Neutrophil (primary cell): ENCODE measurements around the gene KLHL30.

Source experiments
- H3K27ac ChIP-seq: fragments of 200-600 bp; sonication (generic); 2 replicates; pipeline ENCODE4 v1.5.1; 2016; ENCODE audit warnings: mild to moderate bottlenecking, moderate library complexity
- H3K27me3 ChIP-seq: fragments of 200-600 bp; sonication (generic); 2 replicates; pipeline ENCODE4 v1.6.0; 2016; ENCODE audit warnings: mild to moderate bottlenecking
- H3K36me3 ChIP-seq: fragments of 200-600 bp; sonication (generic); 2 replicates; pipeline ENCODE4 v1.5.1; 2017
- H3K4me1 ChIP-seq, 2 experiments: fragments of 200-600 bp in 1 of 2; sonication (generic) in 1 of 2; 1 replicate in 1 of 2; 2 replicates in 1 of 2; pipeline versions ENCODE4 v1.5.1 to v1.6.1; 2013 to 2016; ENCODE audit warnings: low read depth in 1 of 2, low read length in 1 of 2, mild to moderate bottlenecking in 1 of 2, moderate library complexity in 1 of 2; ENCODE audit not compliant: control insufficient read depth in 1 of 2, insufficient read depth in 1 of 2
- H3K4me3 ChIP-seq, 2 experiments: fragments of 200-600 bp in 1 of 2; sonication (generic) in 1 of 2; 1 replicate in 1 of 2; 2 replicates in 1 of 2; pipeline ENCODE4 v1.5.1; 2013 to 2016; ENCODE audit warnings: low read depth in 1 of 2, low read length in 1 of 2, mild to moderate bottlenecking in 1 of 2, moderate library complexity in 1 of 2
- H3K9me3 ChIP-seq: fragments of 200-600 bp; sonication (generic); 2 replicates; pipeline ENCODE4 v1.5.1; 2016
- CTCF ChIP-seq: fragments of 200-600 bp; sonication (generic); IDR thresholded peaks from 2 replicates; pipeline ENCODE4 v1.5.1; 2016; ENCODE audit warnings: antibody characterized with exemption

Gene KLHL30

GRCh38 chr2:238125127-238125885 is 13.2 kb upstream of the KLHL30 start:
- no peak for TF ChIP-seq CTCF
- Histone ChIP-seq H3K36me3 (no peaks in the 10 kb centered on the region), H3K4me1 (no peaks in the 10 kb centered on the region), H3K27ac (no peak overlapping the region), H3K9me3 (no peaks in the 10 kb centered on the region), H3K27me3 (peaks cover 17% of the 10 kb centered on the region), H3K4me3 (no peak overlapping the region)

- TF ChIP-seq CTCF, result no peak
- Histone ChIP-seq H3K27ac (no peak overlapping the region), H3K36me3 (no peaks in the 10 kb centered on the region), H3K27me3 (peaks cover 12% of the 10 kb centered on the region), H3K9me3 (no peaks in the 10 kb centered on the region), H3K4me1 (no peaks in the 10 kb centered on the region), H3K4me3 (no peak overlapping the region)
Measured at GRCh38 chr2:238126338-238126737, 12.1 kb upstream of the KLHL30 start.

- no peaks in the 10 kb centered on the region for H3K9me3 ChIP-seq
- no peaks in the 10 kb centered on the region for H3K36me3 ChIP-seq
- no peak overlapping the region for H3K27ac ChIP-seq
- no peak for TF ChIP-seq CTCF
- peaks cover 12% of the 10 kb centered on the region for H3K27me3 ChIP-seq
- no peak overlapping the region for H3K4me3 ChIP-seq
- no peaks in the 10 kb centered on the region for H3K4me1 ChIP-seq
Measured at GRCh38 chr2:238126775-238127164, 11.7 kb upstream of the KLHL30 start.

- Histone ChIP-seq H3K36me3 (no peaks in the 10 kb centered on the region), H3K9me3 (no peaks in the 10 kb centered on the region), H3K27me3 (peaks cover 12% of the 10 kb centered on the region), H3K27ac (no peak overlapping the region), H3K4me3 (no peak overlapping the region), H3K4me1 (no peaks in the 10 kb centered on the region)
- TF ChIP-seq CTCF, result no peak
Measured at GRCh38 chr2:238127165-238128060, 11.1 kb upstream of the KLHL30 start.

GRCh38 chr2:238128061-238128440 is 10.4 kb upstream of the KLHL30 start:
- TF ChIP-seq CTCF, result no peak
- Histone ChIP-seq H3K36me3 (no peaks in the 10 kb centered on the region), H3K4me1 (no peaks in the 10 kb centered on the region), H3K27ac (no peak overlapping the region), H3K27me3 (peaks cover 12% of the 10 kb centered on the region), H3K4me3 (no peak overlapping the region), H3K9me3 (no peaks in the 10 kb centered on the region)
